Suprapubic skin (tissue), 4 donors: ENCODE results near the gene F2RL1.
A peak's percentile ranks its signal among the peaks of the same experiment; 100 is the strongest.

ENCODE experiments used
- EP300 ChIP-seq: sonication (generic); formaldehyde crosslinking; IDR thresholded peaks from one replicate; pipeline ENCODE4 v1.6.1; 2017; ENCODE audit warnings: antibody characterized with exemption
- POLR2A ChIP-seq, 2 donors: fragments of 450-650 bp; IDR thresholded peaks; one replicate each; pipeline ENCODE4 v1.6.1; 2017; ENCODE audit warnings: antibody characterized with exemption in 2 of 2, mild to moderate bottlenecking in 2 of 2, moderate library complexity in 2 of 2
- POLR2AphosphoS5 ChIP-seq, 3 donors: sonication (generic); formaldehyde crosslinking; IDR thresholded peaks; one replicate each; pipeline ENCODE4 v1.6.1; 2017; ENCODE audit warnings: antibody characterized with exemption in 3 of 3
- TF ChIP-seq, protein P1 (sequence below), 2 donors: fragments of 200-600 bp in 1 of 2; fragments of 450-650 bp in 1 of 2; sonication (generic) in 1 of 2; IDR thresholded peaks; one replicate each; pipeline ENCODE4 v1.5.1; 2016 to 2019; ENCODE audit warnings: antibody characterized with exemption in 2 of 2, mild to moderate bottlenecking in 1 of 2, moderate library complexity in 1 of 2

DNA sequence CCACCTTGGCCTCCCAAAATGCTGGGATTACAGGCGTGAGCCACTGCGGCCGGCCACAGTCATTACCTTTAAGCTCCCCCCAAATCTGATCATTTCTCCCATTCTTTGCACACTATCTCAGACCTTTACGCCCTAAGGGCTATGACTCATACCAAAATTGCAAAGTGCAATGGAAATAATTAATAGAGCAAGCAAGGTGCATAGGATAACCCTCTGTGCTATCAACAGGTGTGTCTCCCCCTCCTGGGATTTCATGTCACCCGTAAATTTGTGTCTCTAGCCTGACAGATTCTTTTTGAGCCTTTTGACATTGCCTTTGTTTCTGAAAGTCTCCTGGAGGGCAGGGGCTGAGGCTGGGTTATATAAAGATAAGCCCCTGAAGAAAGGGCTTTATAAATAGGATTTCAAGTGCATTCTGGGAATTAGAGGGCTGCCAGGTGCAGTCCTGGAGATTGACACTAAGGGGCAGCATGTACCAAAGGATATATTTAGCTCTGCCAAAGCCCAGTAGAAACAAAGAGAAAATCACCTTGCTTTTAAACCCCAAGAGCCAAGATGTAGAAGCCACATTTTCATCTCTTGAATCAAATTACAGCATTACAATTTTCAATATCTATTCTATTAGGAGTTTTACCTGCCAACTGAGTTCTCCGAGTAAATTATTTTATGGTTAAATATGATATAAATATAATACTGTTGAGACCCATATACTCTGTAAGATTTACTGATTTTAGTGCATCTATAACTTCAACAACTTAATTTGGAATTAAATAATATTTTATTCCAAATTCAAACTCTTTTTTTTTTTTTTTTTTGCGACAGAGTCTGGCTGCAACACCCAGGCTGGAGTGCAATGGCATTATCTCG lies 49.2 kb downstream of the F2RL1 start:
- TF ChIP-seq, protein P1, sequence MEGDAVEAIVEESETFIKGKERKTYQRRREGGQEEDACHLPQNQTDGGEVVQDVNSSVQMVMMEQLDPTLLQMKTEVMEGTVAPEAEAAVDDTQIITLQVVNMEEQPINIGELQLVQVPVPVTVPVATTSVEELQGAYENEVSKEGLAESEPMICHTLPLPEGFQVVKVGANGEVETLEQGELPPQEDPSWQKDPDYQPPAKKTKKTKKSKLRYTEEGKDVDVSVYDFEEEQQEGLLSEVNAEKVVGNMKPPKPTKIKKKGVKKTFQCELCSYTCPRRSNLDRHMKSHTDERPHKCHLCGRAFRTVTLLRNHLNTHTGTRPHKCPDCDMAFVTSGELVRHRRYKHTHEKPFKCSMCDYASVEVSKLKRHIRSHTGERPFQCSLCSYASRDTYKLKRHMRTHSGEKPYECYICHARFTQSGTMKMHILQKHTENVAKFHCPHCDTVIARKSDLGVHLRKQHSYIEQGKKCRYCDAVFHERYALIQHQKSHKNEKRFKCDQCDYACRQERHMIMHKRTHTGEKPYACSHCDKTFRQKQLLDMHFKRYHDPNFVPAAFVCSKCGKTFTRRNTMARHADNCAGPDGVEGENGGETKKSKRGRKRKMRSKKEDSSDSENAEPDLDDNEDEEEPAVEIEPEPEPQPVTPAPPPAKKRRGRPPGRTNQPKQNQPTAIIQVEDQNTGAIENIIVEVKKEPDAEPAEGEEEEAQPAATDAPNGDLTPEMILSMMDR (IDR thresholded peaks at IDR 0.05), result peak; percentile 59 to 77
- TF ChIP-seq EP300 (no peak), POLR2A (IDR thresholded peaks at IDR 0.05) (no peak), POLR2AphosphoS5 (IDR thresholded peaks at IDR 0.05) (no peak)
